Activated CD4-positive, alpha-beta T cell treated with anti-CD3 and anti-CD28 coated beads, Interleukin-2, amount 50 U/mL, for 48 hours (primary cell): ENCODE measurements around the gene GPS1.

Source experiments
- DNase-seq, 2 experiments: peaks; one replicate each; pipeline ENCODE4 v3.0.0-alpha.2; 2020

The GPS1 gene

GRCh38 chr17:82060614-82061013 is 8.9 kb downstream of the GPS1 start:
- no peak for DNase-seq

- no peak for DNase-seq
These were observed 9.6 kb downstream of the GPS1 start for GRCh38 chr17:82061047-82061925.

- DNase-seq = no peak
These were observed 10.6 kb downstream of the GPS1 start for GRCh38 chr17:82062076-82062983.

GRCh38 chr17:82062984-82063368 is 11.3 kb downstream of the GPS1 start:
- DNase-seq = no peak

- no peak for DNase-seq
These were observed 12.0 kb downstream of the GPS1 start for GRCh38 chr17:82063424-82064415.

GRCh38 chr17:82064433-82065192 is 12.9 kb downstream of the GPS1 start:
- DNase-seq = no peak

- no peak for DNase-seq
These were observed 13.5 kb downstream of the GPS1 start for GRCh38 chr17:82065193-82065637.

GRCh38 chr17:82065638-82066303 is 14.1 kb downstream of the GPS1 start, which contains the start of gene DUS1L:
DUS1L (minus strand) TSS chr17:82065804; CDS start chr17:82065059, 745 bp downstream.
- peak; percentile 74 to 77 for DNase-seq

GRCh38 chr17:82070611-82071010 is 18.9 kb downstream of the GPS1 start:
- no peak for DNase-seq

- DNase-seq = no peak
These were observed 21.1 kb downstream of the GPS1 start for GRCh38 chr17:82072827-82073226.

- no peak for DNase-seq
These were observed 21.7 kb downstream of the GPS1 start for GRCh38 chr17:82073446-82073845.

GRCh38 chr17:82076018-82076784 is 24.5 kb downstream of the GPS1 start:
- DNase-seq = no peak

- no peak for DNase-seq
These were observed 25.3 kb downstream of the GPS1 start for GRCh38 chr17:82076785-82077591.

- DNase-seq = no peak
These were observed 26.1 kb downstream of the GPS1 start for GRCh38 chr17:82077617-82078358.

GRCh38 chr17:82078433-82078832 is 26.7 kb downstream of the GPS1 start:
- DNase-seq = no peak

- DNase-seq = no peak
These were observed 27.4 kb downstream of the GPS1 start for GRCh38 chr17:82079001-82079677.

GRCh38 chr17:82080048-82080788 is 28.5 kb downstream of the GPS1 start:
- DNase-seq = no peak
